SH-SY5Y (cell line): ENCODE measurements around the gene SPC25.

ENCODE experiments used
- GATA2 ChIP-seq: IDR thresholded peaks from 2 replicates; pipeline ENCODE4 v1.6.1; 2011; ENCODE audit warnings: mild to moderate bottlenecking, low read depth, low read length
- GATA3 ChIP-seq: IDR thresholded peaks from 2 replicates; pipeline ENCODE4 v1.6.1; 2011; ENCODE audit warnings: low read depth, mild to moderate bottlenecking, low read length, moderate library complexity

GRCh38 chr2:168939918-168940317 lies 49.7 kb upstream of the SPC25 start:
- TF ChIP-seq GATA2, result no peak
- no peak for TF ChIP-seq GATA3
